Amniotic epithelial cell (primary cell): ENCODE measurements around the gene BEND4.

Experiments used
- DNase-seq: peaks from one replicate; pipeline ENCODE4 v3.0.0-alpha.2; 2010; ENCODE audit warnings: low read depth

BEND4 gene

GRCh38 chr4:42104521-42104920 lies 47.9 kb downstream of the BEND4 start:
- peak; percentile 79 for DNase-seq

- DNase-seq, result peak; percentile 80
Measured at GRCh38 chr4:42101446-42101975, 50.9 kb downstream of the BEND4 start.

GRCh38 chr4:42088386-42088785 lies 64.1 kb downstream of the BEND4 start:
- no peak for DNase-seq

GRCh38 chr4:42083816-42084215 lies 68.6 kb downstream of the BEND4 start:
- DNase-seq, result no peak

GRCh38 chr4:42080306-42080705 lies 72.1 kb downstream of the BEND4 start:
- DNase-seq, result no peak

GRCh38 chr4:42078184-42078801 lies 74.2 kb downstream of the BEND4 start:
- no peak for DNase-seq

- DNase-seq, result no peak
Measured at GRCh38 chr4:42074294-42074693, 78.2 kb downstream of the BEND4 start.

GRCh38 chr4:42070463-42070862 lies 82.0 kb downstream of the BEND4 start:
- DNase-seq, result no peak

- DNase-seq, result no peak
Measured at GRCh38 chr4:42067264-42067663, 85.2 kb downstream of the BEND4 start.

- DNase-seq, result no peak
Measured at GRCh38 chr4:42066402-42066801, 86.1 kb downstream of the BEND4 start.
